T-cell (primary cell): ENCODE data around the gene PPP1R12A. TPM values are rescaled to one million over a fixed set of nuclear protein-coding genes. Genes with fewer than 3 reads are reported as not detected.
A peak's percentile ranks its signal among the peaks of the same experiment; 100 is the strongest.

Experiments
- ATAC-seq, 4 experiments: fragments of 200-7000 bp in 3 of 4; fragments of 150-1000 bp in 1 of 4; cut with Tn5 transposase; replicated peaks in 1 of 4; 1 replicate in 3 of 4; 2 replicates in 1 of 4; pipeline ENCODE4 v1.10.0; 2021; ENCODE audit warnings: moderate library complexity in 3 of 4, mild to moderate bottlenecking in 2 of 4, moderate number of reproducible peaks in 1 of 4
- CTCF ChIA-PET, 2 donors: fragments of 300-600 bp; sonication (Branson Sonifier 250); formaldehyde crosslinking; loops; one replicate each; lab custom pipeline; 2022; ENCODE audit warnings: antibody characterized with exemption in 2 of 2; lab: Charles Lee
- POLR2A ChIA-PET, 2 donors: fragments of 300-600 bp; sonication (Branson Sonifier 250); formaldehyde crosslinking; loops; one replicate each; lab custom pipeline; 2022; ENCODE audit warnings: antibody characterized with exemption in 2 of 2; lab: Charles Lee
- DNase-seq, 35 experiments: peaks; one replicate each; pipeline versions ENCODE4 v3.0.0 to v3.0.0-alpha.2; 2013 to 2023
- H3K27ac ChIP-seq: one replicate; pipeline ENCODE4 v1.5.1; 2013; ENCODE audit warnings: low read length
- H3K27me3 ChIP-seq, 2 experiments: replicated peaks in 1 of 2; 1 replicate in 1 of 2; 2 replicates in 1 of 2; pipeline versions ENCODE4 v1.6.1 to v1.7.0; 2013; ENCODE audit warnings: low read length in 1 of 2, mixed read lengths in 1 of 2; ENCODE audit not compliant: control insufficient read depth in 2 of 2, insufficient read depth in 2 of 2; ENCODE audit errors: extremely low read depth in 1 of 2
- H3K36me3 ChIP-seq, 2 donors: 1 replicate in 1 of 2; 2 replicates in 1 of 2; pipeline versions ENCODE4 v1.6.1 to v1.7.0; 2013; ENCODE audit warnings: low read length in 1 of 2; ENCODE audit not compliant: control insufficient read depth in 2 of 2, insufficient read depth in 1 of 2; ENCODE audit errors: extremely low read depth in 1 of 2
- H3K4me1 ChIP-seq, 2 experiments: 1 replicate in 1 of 2; 2 replicates in 1 of 2; pipeline versions ENCODE4 v1.6.1 to v1.7.0; 2013; ENCODE audit warnings: low read length in 2 of 2, mixed read lengths in 1 of 2; ENCODE audit not compliant: insufficient read depth in 2 of 2, control insufficient read depth in 1 of 2; ENCODE audit errors: extremely low read depth in 1 of 2
- H3K4me3 ChIP-seq, 2 donors: 1 replicate in 1 of 2; 2 replicates in 1 of 2; pipeline versions ENCODE4 v1.5.1 to v1.7.0; 2013; ENCODE audit warnings: mild to moderate bottlenecking in 2 of 2, low read length in 1 of 2, moderate library complexity in 1 of 2; ENCODE audit not compliant: control insufficient read depth in 1 of 2; ENCODE audit errors: extremely low read depth in 1 of 2
- H3K9me3 ChIP-seq: 2 replicates; pipeline ENCODE4 v1.7.0; 2013
- H3K27ac Mint-ChIP-seq, 2 donors: one replicate each; pipeline ENCODE4 v1.8.0; 2020 to 2021; ENCODE audit warnings: mild to moderate bottlenecking in 2 of 2, mixed read lengths in 2 of 2
- H3K27me3 Mint-ChIP-seq, 2 donors: one replicate each; pipeline ENCODE4 v1.8.0; 2021 to 2022; ENCODE audit warnings: mixed read lengths in 2 of 2
- H3K36me3 Mint-ChIP-seq: one replicate; pipeline ENCODE4 v1.8.0; 2021; ENCODE audit warnings: mixed read lengths
- H3K4me1 Mint-ChIP-seq, 3 donors: one replicate each; pipeline ENCODE4 v1.8.0; 2020 to 2022; ENCODE audit warnings: mixed read lengths in 3 of 3, mild to moderate bottlenecking in 1 of 3
- H3K4me3 Mint-ChIP-seq, 3 donors: one replicate each; pipeline ENCODE4 v1.8.0; 2020 to 2022; ENCODE audit warnings: mild to moderate bottlenecking in 3 of 3, mixed read lengths in 3 of 3, moderate library complexity in 3 of 3
- H3K9me3 Mint-ChIP-seq, 3 donors: one replicate each; pipeline ENCODE4 v1.8.0; 2020 to 2022; ENCODE audit warnings: mixed read lengths in 3 of 3
- WGBS: methylation state at CpG from one replicate; pipeline ENCODE4 v1.1.5; 2013; ENCODE audit warnings: missing lambda C conversion rate; ENCODE audit not compliant: insufficient coverage; 5-methylcytosine and 5-hydroxymethylcytosine counted together
- total RNA-seq, 35 experiments: library from RNA in 6 of 35; stranded (reverse) in 6 of 35; fragments of 120-200 nt in 1 of 35; gene quantifications; one replicate each; pipeline versions ENCODE4 v1.2.1 to v1.2.4 and lab custom pipeline; 2013 to 2026

Gene PPP1R12A
- total RNA-seq, 5 donors from 2014 or later (not counting 1 experiment from before 2014, with no cell fraction given): 84.8 to 109 (median 89.5) TPM

DNA sequence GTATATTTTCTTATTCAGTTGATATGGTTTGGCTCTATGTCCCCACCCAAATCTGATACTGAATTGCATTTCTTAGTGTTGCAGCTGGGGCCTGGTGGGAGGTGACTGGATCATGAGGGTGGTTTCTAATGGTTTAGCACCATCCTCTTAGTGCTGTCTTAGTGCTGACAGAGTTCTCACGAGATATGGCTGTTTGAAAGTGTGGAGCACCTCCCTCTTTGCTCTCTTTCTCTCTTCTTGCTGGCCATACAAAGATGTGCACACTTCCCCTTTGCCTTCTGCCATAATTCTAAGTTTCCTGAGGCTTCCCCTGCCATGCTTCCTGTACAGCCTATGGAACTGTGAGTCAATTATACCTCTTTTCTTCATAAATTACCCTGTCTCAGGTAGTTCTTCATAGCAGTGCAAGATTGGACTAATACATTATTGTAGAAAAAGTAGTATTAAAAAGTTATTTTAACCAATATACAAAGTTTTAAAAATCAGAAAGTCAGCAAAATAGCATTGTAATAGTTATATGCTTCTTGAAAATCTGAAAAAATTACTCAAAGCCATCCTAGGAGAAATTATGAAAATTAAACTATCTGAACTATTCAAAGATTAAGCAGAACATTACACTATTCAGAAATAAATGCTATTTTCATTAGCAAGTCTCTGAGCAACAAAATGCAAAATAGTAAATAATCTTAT lies 84.1 kb downstream of the PPP1R12A start:
- Histone ChIP-seq H3K27ac (no peak overlapping the region), H3K9me3 (peaks cover 8% of the 10 kb centered on the region), H3K4me1 (peaks cover 7 to 8% of the 10 kb centered on the region in 2 experiments), H3K27me3 (no peaks in the 10 kb centered on the region), H3K36me3 (peaks cover 0 to 3% of the 10 kb centered on the region in 2 donors), H3K4me3 (no peak overlapping the region)
- DNase-seq: no peak
- Mint-ChIP-seq H3K9me3 (peaks cover 4 to 28% (median 17%) of the 10 kb centered on the region in 3 donors), H3K4me1 (peaks cover 33 to 50% (median 48%) of the 10 kb centered on the region in 3 donors), H3K27me3 (no peaks in the 10 kb centered on the region), H3K27ac (peak overlapping the region; percentile 66 to 79), H3K4me3 (peak overlapping the region in 1 of 3 donors; percentile 17), H3K36me3 (peaks cover 36% of the 10 kb centered on the region)
- no CpG with 5 or more reads among the region's 1 CpG for WGBS
- CTCF ChIA-PET: no interaction called here
- ATAC-seq: no peak
- POLR2A ChIA-PET: no interaction called here

DNA sequence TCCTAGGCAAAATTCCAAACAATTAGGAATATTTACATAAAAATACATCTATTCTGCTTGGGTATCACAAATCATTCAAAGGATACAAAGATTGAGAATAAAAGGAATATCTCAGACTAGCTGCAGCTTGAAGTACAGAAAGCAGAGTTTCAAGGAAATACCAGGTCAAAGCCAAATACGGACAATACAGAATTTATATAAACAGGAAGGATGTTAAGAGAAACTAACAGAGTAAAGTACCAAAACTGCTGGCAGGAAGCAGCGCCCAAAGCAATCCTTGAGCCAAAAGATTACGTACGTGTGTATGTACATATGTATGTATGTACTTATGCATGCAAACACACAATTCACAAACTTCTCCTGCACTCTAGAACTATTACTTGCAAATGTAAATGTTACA lies 86.6 kb downstream of the PPP1R12A start:
- no peaks in the 10 kb centered on the region for H3K27me3 Mint-ChIP-seq
- H3K27me3 ChIP-seq: no peaks in the 10 kb centered on the region
- H3K9me3 ChIP-seq: peaks cover 8% of the 10 kb centered on the region
- H3K4me3 ChIP-seq: no peak overlapping the region
- WGBS: no CpG with 5 or more reads among the region's 4 CpGs
- H3K36me3 ChIP-seq: peaks cover 2 to 18% of the 10 kb centered on the region in 2 donors
- POLR2A ChIA-PET: no interaction called here
- H3K9me3 Mint-ChIP-seq: peaks cover 4 to 22% (median 12%) of the 10 kb centered on the region in 3 donors
- H3K27ac Mint-ChIP-seq: peak overlapping the region; percentile 63 to 68
- peak in 2 of 35 experiments; percentile 3 to 14 for DNase-seq
- CTCF ChIA-PET: no interaction called here
- H3K4me3 Mint-ChIP-seq: peak overlapping the region in 1 of 3 donors; percentile 52
- peak in 3 of 4 experiments; percentile 45 to 70 (median 47) for ATAC-seq
- peaks cover 41% of the 10 kb centered on the region for H3K36me3 Mint-ChIP-seq
- H3K4me1 ChIP-seq: peaks cover 7 to 8% of the 10 kb centered on the region in 2 experiments
- no peak overlapping the region for H3K27ac ChIP-seq
- peaks cover 47 to 55% (median 53%) of the 10 kb centered on the region in 3 donors for H3K4me1 Mint-ChIP-seq

DNA sequence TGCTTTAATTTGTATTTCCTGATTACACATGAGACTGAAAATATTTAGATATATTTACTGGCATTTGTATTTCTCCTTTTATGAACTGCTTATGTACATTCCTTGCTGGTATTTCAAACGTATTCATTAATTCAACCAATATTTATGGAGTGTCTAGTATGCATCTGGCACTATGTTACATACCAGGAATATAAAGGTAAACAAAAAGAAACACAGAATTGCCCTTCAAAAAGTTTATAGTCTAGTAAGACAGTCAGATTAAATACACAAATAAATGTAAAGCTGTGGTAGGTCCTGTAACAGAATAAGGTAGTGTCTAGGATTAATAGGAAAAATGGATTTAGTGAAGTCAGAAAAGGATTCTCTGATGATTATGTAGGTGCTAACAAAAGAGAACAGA lies 87.5 kb downstream of the PPP1R12A start:
- H3K27ac Mint-ChIP-seq: peak overlapping the region; percentile 1 to 7
- Histone ChIP-seq H3K27ac (no peak overlapping the region), H3K36me3 (peaks cover 2 to 15% of the 10 kb centered on the region in 2 donors), H3K4me1 (peaks cover 7 to 8% of the 10 kb centered on the region in 2 experiments), H3K4me3 (no peak overlapping the region), H3K27me3 (no peaks in the 10 kb centered on the region), H3K9me3 (peaks cover 3% of the 10 kb centered on the region)
- CTCF ChIA-PET: interaction anchor here in 1 of 2 donors (0.6 kb wide), 1 partner anchor 252 kb away, joined by 3 read pairs; no protein-coding TSS in a partner anchor
- ATAC-seq: no peak
- POLR2A ChIA-PET: no interaction called here
- WGBS: no CpG with 5 or more reads among the region's 1 CpG
- peaks cover 4 to 14% (median 10%) of the 10 kb centered on the region in 3 donors for H3K9me3 Mint-ChIP-seq
- peaks cover 55 to 61% (median 57%) of the 10 kb centered on the region in 3 donors for H3K4me1 Mint-ChIP-seq
- no peaks in the 10 kb centered on the region for H3K27me3 Mint-ChIP-seq
- H3K4me3 Mint-ChIP-seq: no peak overlapping the region
- no peak for DNase-seq
- peaks cover 38% of the 10 kb centered on the region for H3K36me3 Mint-ChIP-seq

DNA sequence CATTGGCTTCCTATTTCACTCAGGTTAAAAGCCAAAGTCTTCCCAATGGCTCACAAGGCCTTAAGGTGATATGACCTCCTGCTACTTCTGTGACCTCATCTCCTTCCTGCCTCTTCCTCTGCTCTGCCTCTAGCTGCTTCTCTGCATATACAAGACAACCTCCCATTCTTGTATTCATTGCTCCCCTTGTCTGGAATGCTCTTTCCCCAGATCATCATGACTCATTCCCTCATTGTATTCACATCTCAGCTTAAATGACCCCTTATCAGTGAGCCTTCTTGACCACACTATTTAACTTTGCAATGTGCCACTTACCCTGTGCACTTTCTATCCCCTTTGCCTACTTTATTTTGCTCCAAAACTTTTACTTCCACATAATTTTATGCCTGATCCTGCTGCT lies 90.2 kb downstream of the PPP1R12A start:
- ChIA-PET POLR2A (no interaction called here), CTCF (no interaction called here)
- H3K4me3 ChIP-seq: no peak overlapping the region
- H3K27ac ChIP-seq: no peak overlapping the region
- Mint-ChIP-seq H3K36me3 (peaks cover 48% of the 10 kb centered on the region), H3K4me3 (no peak overlapping the region), H3K4me1 (peaks cover 55 to 66% (median 65%) of the 10 kb centered on the region in 3 donors), H3K27ac (peak overlapping the region in 1 of 2 donors; percentile 4), H3K9me3 (peaks cover 4 to 8% (median 6%) of the 10 kb centered on the region in 3 donors), H3K27me3 (no peaks in the 10 kb centered on the region)
- H3K4me1 ChIP-seq: peaks cover 8 to 9% of the 10 kb centered on the region in 2 experiments
- H3K9me3 ChIP-seq: no peaks in the 10 kb centered on the region
- DNase-seq: no peak
- no peak for ATAC-seq
- no peaks in the 10 kb centered on the region for H3K27me3 ChIP-seq
- H3K36me3 ChIP-seq: peaks cover 2 to 19% of the 10 kb centered on the region in 2 donors

DNA sequence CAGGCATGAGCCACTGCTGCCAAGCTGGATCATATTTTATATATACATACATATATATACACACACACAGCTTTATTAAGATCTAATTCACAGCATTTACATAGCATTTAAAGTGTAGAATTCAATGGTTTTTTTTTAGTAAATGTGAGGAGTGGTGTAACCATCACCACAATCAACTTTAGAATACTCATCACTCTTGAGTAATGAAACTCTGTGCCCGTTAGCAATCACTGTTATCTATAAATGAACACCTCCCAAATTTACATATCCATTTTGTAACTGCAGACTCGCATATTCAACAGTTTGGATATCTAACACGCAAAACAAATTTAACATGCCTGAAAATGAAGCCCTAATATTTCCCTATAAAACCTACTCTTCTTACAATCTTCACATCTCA lies 90.9 kb downstream of the PPP1R12A start:
- Histone ChIP-seq H3K27ac (no peak overlapping the region), H3K4me1 (peaks cover 5 to 8% of the 10 kb centered on the region in 2 experiments), H3K27me3 (no peaks in the 10 kb centered on the region), H3K9me3 (peaks cover 4% of the 10 kb centered on the region), H3K36me3 (peaks cover 6 to 26% of the 10 kb centered on the region in 2 donors), H3K4me3 (no peak overlapping the region)
- ChIA-PET POLR2A (no interaction called here), CTCF (no interaction called here)
- no peak overlapping the region for H3K4me3 Mint-ChIP-seq
- peaks cover 53 to 63% (median 62%) of the 10 kb centered on the region in 3 donors for H3K4me1 Mint-ChIP-seq
- H3K27ac Mint-ChIP-seq: peak overlapping the region in 1 of 2 donors; percentile 29
- no peak for DNase-seq
- 92% methylated on average over 3 of the region's 3 CpGs for WGBS
- peaks cover 52% of the 10 kb centered on the region for H3K36me3 Mint-ChIP-seq
- H3K27me3 Mint-ChIP-seq: no peaks in the 10 kb centered on the region
- no peak for ATAC-seq
- H3K9me3 Mint-ChIP-seq: peaks cover 10 to 15% (median 11%) of the 10 kb centered on the region in 3 donors

DNA sequence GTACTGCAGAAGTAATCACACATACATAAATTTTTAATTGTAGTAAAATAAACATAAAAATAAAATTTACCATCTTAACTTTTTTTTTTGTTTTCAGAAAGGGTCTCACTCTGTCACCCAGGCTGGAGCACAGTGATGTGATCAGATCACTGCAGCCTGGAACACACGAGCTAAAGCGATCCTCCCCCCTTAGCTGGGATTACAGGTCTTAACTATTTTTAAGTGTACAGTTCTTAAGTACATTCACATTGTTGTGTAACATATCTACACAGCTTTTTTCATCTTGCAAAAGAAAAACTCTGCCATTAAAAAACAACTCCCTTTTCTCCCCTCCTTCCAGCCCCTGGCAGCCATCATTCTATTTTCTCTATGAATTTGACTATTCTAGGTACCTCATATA lies 92.3 kb downstream of the PPP1R12A start:
- Mint-ChIP-seq H3K9me3 (peaks cover 10 to 17% (median 16%) of the 10 kb centered on the region in 3 donors), H3K27ac (peak overlapping the region in 1 of 2 donors; percentile 33), H3K4me3 (no peak overlapping the region), H3K36me3 (peaks cover 64% of the 10 kb centered on the region), H3K4me1 (peaks cover 48 to 59% (median 58%) of the 10 kb centered on the region in 3 donors), H3K27me3 (no peaks in the 10 kb centered on the region)
- ATAC-seq: no peak
- Histone ChIP-seq H3K36me3 (peaks cover 9 to 32% of the 10 kb centered on the region in 2 donors), H3K9me3 (peaks cover 4% of the 10 kb centered on the region), H3K4me3 (no peak overlapping the region), H3K4me1 (peaks cover 2 to 11% of the 10 kb centered on the region in 2 experiments), H3K27me3 (no peaks in the 10 kb centered on the region), H3K27ac (no peak overlapping the region)
- WGBS: no CpG with 5 or more reads among the region's 2 CpGs
- no peak for DNase-seq
- POLR2A ChIA-PET: no interaction called here
- CTCF ChIA-PET: no interaction called here
